NCI-H82 treated with DMSO at 0.1 percent for 48 hours (cell line): Measurements from ENCODE around the gene SCAPER.
"Not testable (repeated sequence)": the region's sequence is repeated elsewhere in the genome, so short reads cannot be mapped to it uniquely, and the experiment has no call there.

ENCODE experiments used
- DNase-seq: peaks from one replicate; lab custom pipeline; 2025; ENCODE audit not compliant: unreplicated experiment; lab: John Stamatoyannopoulos, UW

Gene SCAPER

GRCh38 chr15:76582550-76582949 is 322.6 kb downstream of the SCAPER start:
- no peak for DNase-seq

DNA sequence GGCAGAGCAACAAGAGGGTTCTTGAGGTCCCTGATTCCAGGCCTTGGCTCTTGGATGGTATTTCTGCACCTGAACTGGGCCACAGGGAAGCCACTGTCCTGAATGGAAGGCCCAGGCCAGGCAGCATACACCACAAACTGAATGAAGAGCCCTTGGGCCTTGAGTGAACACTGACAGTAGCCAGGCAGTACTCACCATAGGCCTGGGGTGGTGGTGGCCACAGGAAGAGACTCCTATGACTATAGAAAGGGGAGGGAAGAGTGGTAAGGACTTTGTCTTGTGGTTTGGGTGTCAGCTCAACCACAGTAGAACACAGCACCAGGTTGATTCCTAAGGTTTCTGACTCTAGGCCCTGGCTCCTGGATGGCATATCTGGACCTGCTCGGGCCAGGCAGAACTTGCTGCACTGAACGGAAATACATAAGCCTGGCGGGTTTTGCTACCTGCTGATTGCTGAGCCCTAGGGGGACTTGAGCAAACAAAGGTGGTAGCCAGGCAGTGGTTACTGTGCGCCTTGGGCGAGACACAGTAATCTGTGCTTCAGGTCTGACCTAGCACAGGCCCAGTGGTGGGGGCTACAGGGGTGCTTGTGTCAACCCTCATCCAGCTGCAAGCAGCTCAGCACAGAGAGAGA is 327.1 kb downstream of the SCAPER start:
- DNase-seq = no peak

GRCh38 chr15:76576523-76577279 is 328.4 kb downstream of the SCAPER start:
- no peak for DNase-seq

DNA sequence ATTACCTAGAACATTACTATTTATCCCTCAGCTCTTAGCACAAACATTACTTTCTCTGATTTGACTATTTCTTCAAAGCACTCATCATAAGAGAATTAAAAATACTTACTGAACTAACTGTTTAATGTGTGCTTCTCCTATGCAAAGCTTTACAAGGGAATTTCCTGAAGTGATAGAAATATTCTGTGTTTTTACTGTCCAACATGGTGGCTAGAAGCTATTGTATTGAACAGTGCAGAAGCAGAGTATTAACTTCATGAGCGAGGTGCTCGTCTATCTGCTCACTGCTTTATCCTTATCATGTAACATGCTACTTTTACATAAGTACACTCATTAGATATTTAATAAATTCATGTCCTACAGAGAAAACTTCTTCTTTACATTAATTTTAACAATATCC is 329.5 kb downstream of the SCAPER start:
- no peak for DNase-seq

GRCh38 chr15:76575274-76575673 is 329.9 kb downstream of the SCAPER start:
- no peak for DNase-seq

- no peak for DNase-seq
Measured at GRCh38 chr15:76572983-76573314, 332.2 kb downstream of the SCAPER start.

DNA sequence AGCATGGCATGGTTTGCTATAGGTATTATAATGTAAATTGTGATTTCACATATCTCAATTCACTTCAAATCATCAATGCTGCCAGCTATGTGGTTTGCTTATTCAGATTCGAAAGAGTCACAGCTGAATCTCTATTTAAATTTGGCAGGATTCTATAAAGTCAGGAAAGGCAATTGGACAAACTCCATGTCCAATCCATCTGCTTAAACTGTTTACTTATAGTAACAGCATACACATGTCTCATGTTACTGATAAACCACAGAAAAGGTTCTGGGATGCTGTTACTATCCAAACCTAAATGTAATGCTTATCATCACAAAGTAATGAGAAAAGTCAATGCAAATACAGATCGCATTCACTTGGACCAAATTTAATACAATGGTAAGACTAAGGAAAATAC is 338.9 kb downstream of the SCAPER start:
- DNase-seq = no peak

DNA sequence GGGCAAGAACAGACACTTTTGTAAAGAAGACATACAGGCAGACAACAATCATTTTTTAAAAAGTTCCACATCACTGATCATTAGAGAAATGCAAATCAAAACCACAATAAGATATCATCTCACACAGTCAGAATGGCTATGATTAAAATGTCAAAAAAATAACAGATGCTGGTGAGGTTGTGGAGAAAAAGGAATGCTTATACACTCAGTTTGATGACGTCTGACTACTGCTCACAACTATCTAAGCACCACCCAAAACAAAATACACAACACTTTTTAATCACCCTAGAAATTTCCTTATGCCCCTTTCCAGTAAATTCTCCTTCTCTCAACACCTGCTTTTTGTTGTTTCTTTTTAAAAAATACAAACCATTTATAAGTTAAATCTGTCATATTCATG is 339.8 kb downstream of the SCAPER start:
- DNase-seq = no peak

DNA sequence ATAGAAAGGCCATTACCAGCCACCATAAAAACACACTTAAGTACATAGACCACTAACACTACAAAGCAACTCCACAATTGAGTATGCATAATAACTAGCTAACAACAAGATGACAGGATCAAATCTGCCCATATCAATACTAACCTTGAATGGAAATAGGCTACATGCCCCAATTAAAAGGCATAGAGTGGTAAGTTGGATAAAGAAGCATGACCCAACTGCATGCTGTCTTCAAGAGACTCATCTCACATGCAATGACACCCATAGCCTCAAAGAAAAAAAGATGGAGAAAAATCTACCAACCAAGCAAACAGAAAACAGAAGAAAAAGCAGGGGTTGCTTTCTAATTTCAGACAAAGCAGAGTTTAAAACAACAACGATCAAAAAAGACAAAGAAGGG is 349.9 kb downstream of the SCAPER start:
- DNase-seq = no peak

DNA sequence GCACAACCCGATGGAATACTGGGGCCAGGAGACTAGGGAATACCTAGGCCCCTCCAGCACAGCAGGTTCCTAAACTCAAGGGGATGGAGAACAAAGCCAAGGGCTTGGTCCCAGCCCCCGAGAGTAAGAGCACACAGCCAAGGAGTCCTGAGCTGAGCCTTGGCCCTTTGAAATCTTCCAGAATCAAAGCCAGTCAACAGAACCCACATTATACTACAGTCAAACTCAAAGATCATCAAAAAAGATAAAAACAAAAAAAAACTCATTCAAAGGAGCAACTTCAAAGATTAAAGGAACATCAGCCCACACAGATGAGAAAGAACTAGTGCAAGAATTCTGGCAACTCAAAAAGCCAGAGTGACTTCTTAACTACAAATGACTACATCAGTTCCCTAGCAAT is 351.6 kb downstream of the SCAPER start:
- DNase-seq = no peak

- DNase-seq = no peak
Measured at GRCh38 chr15:76553102-76553501, 352.0 kb downstream of the SCAPER start.

GRCh38 chr15:76546805-76547204 is 358.3 kb downstream of the SCAPER start:
- no peak for DNase-seq

GRCh38 chr15:76533995-76534394 is 371.1 kb downstream of the SCAPER start:
- DNase-seq = no peak

- DNase-seq = no peak
Measured at GRCh38 chr15:76533060-76533820, 371.9 kb downstream of the SCAPER start.

DNA sequence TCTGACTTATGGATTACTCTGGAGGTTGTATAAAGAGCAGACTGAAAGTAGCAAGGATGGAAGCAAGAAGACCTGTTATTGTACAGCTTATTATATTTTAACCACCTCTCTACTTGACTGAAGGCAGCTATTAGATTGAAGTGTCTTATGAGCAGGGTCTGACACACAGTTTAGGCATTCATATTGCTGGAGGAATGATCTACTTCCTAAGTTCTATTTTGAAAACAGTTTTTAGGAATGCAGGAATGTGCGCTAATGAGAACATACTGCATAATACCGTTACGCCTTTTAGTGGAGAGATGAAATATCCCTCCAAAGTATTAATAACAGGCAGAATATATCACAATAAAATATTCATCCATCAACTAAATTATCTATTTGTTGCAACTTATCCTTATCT is 375.2 kb downstream of the SCAPER start:
- DNase-seq = no peak

DNA sequence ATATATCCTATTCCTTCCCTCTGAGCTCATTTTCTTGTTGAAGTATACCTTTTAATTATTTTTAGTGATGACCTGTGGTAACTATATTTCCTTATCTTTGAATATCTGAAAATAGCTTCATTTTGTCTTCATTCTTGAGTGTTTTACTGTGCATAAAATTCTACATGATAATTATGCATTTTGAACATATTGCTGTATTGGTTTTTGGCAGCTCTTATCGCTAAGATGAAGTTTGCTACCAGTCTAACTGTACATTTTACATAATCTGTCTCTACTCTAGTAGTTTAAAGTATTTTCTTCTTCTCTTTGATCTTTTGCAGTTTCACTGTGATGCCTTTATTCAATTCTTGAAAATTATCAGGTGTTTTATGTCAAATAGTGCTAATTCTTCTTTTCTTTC is 379.0 kb downstream of the SCAPER start:
- DNase-seq = no peak

DNA sequence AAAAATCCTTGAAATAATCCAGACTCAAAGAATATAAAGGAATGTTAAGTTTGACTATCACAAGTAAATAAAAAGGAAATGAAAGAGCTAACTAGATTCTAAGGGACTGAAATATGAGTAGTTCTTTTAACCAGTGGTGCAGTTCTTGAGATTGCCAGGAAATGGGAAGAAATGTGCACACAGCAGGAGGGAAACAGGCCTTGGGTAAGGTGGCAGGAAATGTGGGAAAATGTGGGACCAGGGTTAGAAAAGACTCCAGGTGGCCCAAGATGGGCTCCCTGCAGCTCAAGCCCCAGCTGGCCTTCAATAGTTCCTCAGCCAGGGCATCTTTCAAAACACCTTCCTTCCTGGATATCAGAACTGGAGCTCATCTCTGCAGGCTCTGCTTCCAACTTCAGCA is 387.2 kb downstream of the SCAPER start:
- DNase-seq = no peak

DNA sequence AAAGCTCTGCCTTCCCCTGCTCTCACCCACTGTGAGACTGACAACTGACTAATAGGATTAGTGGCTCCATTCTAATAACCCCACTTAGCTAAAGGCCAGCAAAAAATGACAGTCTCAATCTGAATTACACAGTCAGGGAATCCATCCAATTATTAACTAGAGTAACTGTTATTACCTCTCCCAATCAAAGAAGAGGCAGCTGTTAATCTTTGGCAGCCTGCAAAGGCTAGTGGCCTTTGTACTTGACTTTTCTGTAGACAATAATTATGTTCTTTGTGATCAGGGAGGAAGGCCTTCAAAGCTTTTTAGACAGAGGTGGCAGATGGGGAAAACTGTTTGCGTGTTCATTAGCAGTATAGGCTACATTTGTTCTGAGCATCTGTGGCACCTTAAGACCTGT is 390.9 kb downstream of the SCAPER start:
- peak; percentile 100 for DNase-seq

- no peak for DNase-seq
Measured at GRCh38 chr15:76512971-76513370, 392.2 kb downstream of the SCAPER start.

- DNase-seq = not testable (repeated sequence)
Measured at GRCh38 chr15:76510663-76511062, 394.5 kb downstream of the SCAPER start.

- DNase-seq = no peak
Measured at GRCh38 chr15:76503804-76504203, 401.3 kb downstream of the SCAPER start.

DNA sequence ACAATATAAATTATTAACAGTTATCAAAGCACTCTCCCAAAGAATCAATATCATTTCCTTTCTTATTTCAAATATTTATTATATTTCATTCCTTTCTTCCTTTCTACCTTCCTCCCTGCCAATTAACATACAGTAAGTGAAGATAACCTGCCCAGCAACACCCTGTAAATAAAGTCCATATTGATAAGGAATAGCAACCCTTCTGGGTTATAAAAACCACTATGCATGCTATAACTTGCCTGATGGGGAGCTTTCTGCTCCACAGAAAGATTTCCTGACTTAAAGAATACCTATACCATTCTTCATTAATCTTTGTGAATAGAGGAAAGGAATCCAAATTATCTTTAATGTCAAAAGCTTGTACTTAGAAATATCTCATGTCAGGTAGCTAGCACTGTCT is 402.0 kb downstream of the SCAPER start:
- no peak for DNase-seq
